SU-DHL-6 (cell line): Measurements from ENCODE around the gene PLP2.

Experiments used
- EZH2phosphoT487 ChIP-seq: fragments of 200-600 bp; sonication (generic), shearing (Covaris generic); conservative IDR thresholded peaks from 2 replicates; pipeline ENCODE4 v1.6.1; 2018; ENCODE audit warnings: mild to moderate bottlenecking, antibody characterized with exemption, low read length, moderate library complexity, mixed read lengths
- TF ChIP-seq, protein P1 (sequence below): fragments of 200-600 bp; sonication (generic); IDR thresholded peaks from one replicate; pipeline ENCODE4 v1.5.1; 2017; ENCODE audit warnings: antibody characterized with exemption, mild to moderate bottlenecking, low read length, moderate library complexity; ENCODE audit not compliant: insufficient read depth, poor library complexity, severe bottlenecking

DNA sequence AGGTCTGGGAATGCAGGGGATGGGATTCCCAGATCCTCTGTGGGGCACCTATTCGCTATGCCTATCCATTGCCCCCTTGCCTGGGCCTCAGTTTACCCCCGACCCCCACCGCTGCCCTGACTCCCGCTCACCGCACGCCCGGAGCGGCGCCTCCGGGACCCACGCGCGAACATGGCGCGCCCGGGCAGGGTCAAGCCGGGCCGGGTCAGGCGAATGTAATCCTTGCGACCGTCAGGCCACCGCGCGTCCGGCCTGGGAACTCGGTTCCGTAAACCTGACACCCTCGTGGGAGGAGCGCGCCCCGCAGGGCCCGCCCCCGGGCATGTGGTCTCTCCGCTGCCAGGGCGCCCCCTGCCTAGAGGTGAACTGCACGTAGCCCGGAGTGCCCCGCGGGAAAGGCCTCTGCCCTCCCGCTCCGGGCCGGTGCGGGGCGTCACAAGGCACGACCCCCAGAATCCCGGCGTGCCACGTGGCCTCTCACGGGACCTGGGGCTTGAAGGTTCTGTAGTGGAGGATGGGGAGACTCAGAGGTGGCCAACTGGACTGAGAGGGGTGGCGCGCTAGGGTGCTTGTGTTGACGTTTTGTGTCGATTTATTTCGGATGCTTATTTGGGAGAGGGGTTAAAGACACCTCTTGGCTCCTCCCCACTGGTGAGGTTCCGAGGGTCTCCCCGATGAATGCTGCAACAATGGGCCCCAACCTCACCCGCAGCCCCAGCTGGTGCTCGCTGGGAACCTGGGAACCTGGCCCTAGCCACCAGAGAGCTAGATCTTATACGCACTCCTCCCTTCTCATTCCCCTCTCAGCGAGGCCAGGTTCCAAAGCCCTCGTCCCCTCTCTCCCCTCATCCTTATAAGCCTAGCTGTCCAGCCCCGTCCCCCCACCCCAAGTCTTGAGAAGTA is 14.7 kb downstream of the PLP2 start, which contains the start of gene PRICKLE3:
- TF ChIP-seq, protein P1, sequence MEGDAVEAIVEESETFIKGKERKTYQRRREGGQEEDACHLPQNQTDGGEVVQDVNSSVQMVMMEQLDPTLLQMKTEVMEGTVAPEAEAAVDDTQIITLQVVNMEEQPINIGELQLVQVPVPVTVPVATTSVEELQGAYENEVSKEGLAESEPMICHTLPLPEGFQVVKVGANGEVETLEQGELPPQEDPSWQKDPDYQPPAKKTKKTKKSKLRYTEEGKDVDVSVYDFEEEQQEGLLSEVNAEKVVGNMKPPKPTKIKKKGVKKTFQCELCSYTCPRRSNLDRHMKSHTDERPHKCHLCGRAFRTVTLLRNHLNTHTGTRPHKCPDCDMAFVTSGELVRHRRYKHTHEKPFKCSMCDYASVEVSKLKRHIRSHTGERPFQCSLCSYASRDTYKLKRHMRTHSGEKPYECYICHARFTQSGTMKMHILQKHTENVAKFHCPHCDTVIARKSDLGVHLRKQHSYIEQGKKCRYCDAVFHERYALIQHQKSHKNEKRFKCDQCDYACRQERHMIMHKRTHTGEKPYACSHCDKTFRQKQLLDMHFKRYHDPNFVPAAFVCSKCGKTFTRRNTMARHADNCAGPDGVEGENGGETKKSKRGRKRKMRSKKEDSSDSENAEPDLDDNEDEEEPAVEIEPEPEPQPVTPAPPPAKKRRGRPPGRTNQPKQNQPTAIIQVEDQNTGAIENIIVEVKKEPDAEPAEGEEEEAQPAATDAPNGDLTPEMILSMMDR: peak; percentile 47
- TF ChIP-seq EZH2phosphoT487: no peak
